BLaER1 treated with 17β-estradiol and CSF1 and Interleukin-3, amounts not matched to agents 10 nM and 100 nM (cell line): ENCODE data around the gene VMO1.

Experiments
- H3K27ac ChIP-seq, 11 experiments: shearing (Covaris generic); formaldehyde crosslinking; 2 replicates each; pipeline ENCODE4 v1.8.1; 2022
- H3K27me3 ChIP-seq, 11 experiments: shearing (Covaris generic); formaldehyde crosslinking; 2 replicates each; pipeline ENCODE4 v1.8.1; 2022
- H3K36me3 ChIP-seq, 11 experiments: shearing (Covaris generic); formaldehyde crosslinking; 2 replicates each; pipeline ENCODE4 v1.8.1; 2022
- H3K4me1 ChIP-seq, 10 experiments: shearing (Covaris generic); formaldehyde crosslinking; 2 replicates each; pipeline ENCODE4 v1.8.1; 2022
- H3K4me2 ChIP-seq, 11 experiments: shearing (Covaris generic); formaldehyde crosslinking; 2 replicates each; pipeline ENCODE4 v1.8.1; 2022
- H3K4me3 ChIP-seq, 10 experiments: shearing (Covaris generic); formaldehyde crosslinking; 2 replicates each; pipeline ENCODE4 v1.8.1; 2022
- H3K9ac ChIP-seq, 11 experiments: shearing (Covaris generic); formaldehyde crosslinking; 2 replicates each; pipeline ENCODE4 v1.8.1; 2022
- H3K9me3 ChIP-seq, 11 experiments: shearing (Covaris generic); formaldehyde crosslinking; replicated peaks in 1 of 11; 2 replicates each; pipeline ENCODE4 v1.8.1; 2022
- H4K20me1 ChIP-seq, 11 experiments: shearing (Covaris generic); formaldehyde crosslinking; 2 replicates each; pipeline ENCODE4 v1.8.1; 2022
- Cebpa-rat ChIP-seq, 11 experiments: shearing (Covaris generic); IDR thresholded peaks; 2 replicates each; pipeline ENCODE4 v1.8.1; 2022

Gene VMO1

GRCh38 chr17:4764595-4764994 lies 21.6 kb downstream of the VMO1 start:
- Histone ChIP-seq H3K27me3 (no peaks in the 10 kb centered on the region), H3K9ac (peak overlapping the region in 6 of 11 experiments; percentile 34 to 94 (median 80); a peak in 9 of 22 replicates), H3K4me2 (peak overlapping the region; percentile 24 to 89 (median 75)), H3K9me3 (no peaks in the 10 kb centered on the region), H3K27ac (peak overlapping the region in 9 of 11 experiments; percentile 8 to 98 (median 91); a peak in 16 of 22 replicates), H3K4me3 (no peak overlapping the region), H3K4me1 (peaks cover 24 to 91% (median 48%) of the 10 kb centered on the region in 10 experiments), H3K36me3 (no peaks in the 10 kb centered on the region), H4K20me1 (no peaks in the 10 kb centered on the region)
- TF ChIP-seq Cebpa-rat (IDR thresholded peaks at IDR 0.05) = no peak

DNA sequence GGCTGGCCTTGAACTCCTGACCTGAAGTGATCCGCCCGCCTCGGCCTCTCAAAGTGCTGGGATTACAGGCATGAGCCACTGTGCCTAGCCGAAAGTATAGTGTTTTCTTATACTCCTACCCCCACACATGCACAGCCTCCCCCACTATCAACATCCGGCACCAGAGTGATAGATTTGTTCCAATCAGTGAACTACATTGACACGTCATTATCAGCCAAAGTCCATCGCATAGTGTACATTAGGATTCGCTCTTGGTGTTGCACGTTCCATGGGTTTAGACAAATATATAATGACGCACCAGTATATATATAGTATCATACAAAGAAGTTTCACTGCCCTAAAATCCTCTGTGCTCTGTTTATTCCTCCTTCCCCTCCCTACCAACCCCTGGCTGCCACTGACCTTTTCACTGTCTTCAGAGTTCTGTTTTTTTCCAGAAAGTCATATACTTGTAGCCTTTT lies 26.4 kb downstream of the VMO1 start:
- TF ChIP-seq Cebpa-rat (IDR thresholded peaks at IDR 0.05) = no peak
- no peak overlapping the region for H3K4me3 ChIP-seq
- H3K36me3 ChIP-seq = no peaks in the 10 kb centered on the region
- H3K9ac ChIP-seq = no peak overlapping the region
- no peaks in the 10 kb centered on the region for H3K27me3 ChIP-seq
- no peaks in the 10 kb centered on the region for H3K9me3 ChIP-seq
- no peaks in the 10 kb centered on the region for H4K20me1 ChIP-seq
- H3K4me2 ChIP-seq = peak overlapping the region in 3 of 11 experiments; percentile 18 to 71 (median 32); a peak in 5 of 22 replicates
- peak overlapping the region in 3 of 11 experiments; percentile 38 to 47 (median 42); a peak in 5 of 22 replicates for H3K27ac ChIP-seq
- H3K4me1 ChIP-seq = peaks cover 9 to 66% (median 15%) of the 10 kb centered on the region in 10 experiments

GRCh38 chr17:4753392-4753791 lies 32.8 kb downstream of the VMO1 start:
- Histone ChIP-seq H3K4me3 (no peak overlapping the region), H3K4me2 (no peak overlapping the region), H3K9me3 (no peaks in the 10 kb centered on the region), H4K20me1 (no peaks in the 10 kb centered on the region), H3K9ac (no peak overlapping the region), H3K27me3 (no peaks in the 10 kb centered on the region), H3K4me1 (peaks cover 20 to 49% (median 29%) of the 10 kb centered on the region in 10 experiments), H3K36me3 (no peaks in the 10 kb centered on the region), H3K27ac (no peak overlapping the region)
- no peak for TF ChIP-seq Cebpa-rat (IDR thresholded peaks at IDR 0.05)

- Histone ChIP-seq H3K4me2 (0 out of 22 replicates have a peak overlapping the region, but pooled peaks of 1 of the 11 experiments have one; percentile 14), H3K4me1 (peaks cover 34 to 51% (median 43%) of the 10 kb centered on the region in 10 experiments), H3K9me3 (no peaks in the 10 kb centered on the region), H3K27ac (no peak overlapping the region), H3K4me3 (no peak overlapping the region), H3K9ac (no peak overlapping the region), H3K27me3 (no peaks in the 10 kb centered on the region), H3K36me3 (no peaks in the 10 kb centered on the region), H4K20me1 (no peaks in the 10 kb centered on the region)
- no peak for TF ChIP-seq Cebpa-rat (IDR thresholded peaks at IDR 0.05)
Measured at GRCh38 chr17:4751932-4752331, 34.2 kb downstream of the VMO1 start.

DNA sequence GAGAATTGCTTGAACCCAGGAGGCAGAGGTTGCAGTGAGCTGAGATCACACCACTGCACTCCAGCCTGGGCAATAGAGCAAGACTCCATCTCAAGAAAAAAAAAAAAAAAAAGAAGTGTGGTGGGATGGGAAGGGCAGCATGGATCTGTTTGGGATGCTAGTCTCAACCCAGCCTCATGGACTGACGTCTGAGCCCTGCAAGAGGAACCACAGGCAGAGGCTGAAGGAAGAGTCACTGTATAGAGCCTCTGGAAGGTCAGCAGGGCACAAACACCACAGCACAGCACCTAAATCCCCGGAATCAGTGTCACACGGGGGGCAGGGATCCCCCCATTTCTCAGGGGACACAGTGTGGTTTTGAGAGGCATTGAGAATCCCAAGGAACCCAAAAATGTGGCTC lies 35.6 kb downstream of the VMO1 start:
- H3K36me3 ChIP-seq = no peaks in the 10 kb centered on the region
- H3K27ac ChIP-seq = peak overlapping the region in 5 of 11 experiments; percentile 22 to 62 (median 43); a peak in 6 of 22 replicates
- H3K9ac ChIP-seq = peak overlapping the region in 6 of 11 experiments; percentile 26 to 57 (median 45); a peak in 9 of 22 replicates
- H3K9me3 ChIP-seq = no peaks in the 10 kb centered on the region
- peak overlapping the region; percentile 48 to 92 (median 71) for H3K4me2 ChIP-seq
- no peaks in the 10 kb centered on the region for H4K20me1 ChIP-seq
- peaks cover 42 to 60% (median 52%) of the 10 kb centered on the region in 10 experiments for H3K4me1 ChIP-seq
- H3K4me3 ChIP-seq = no peak overlapping the region; a peak in 1 of 20 replicates
- TF ChIP-seq Cebpa-rat (IDR thresholded peaks at IDR 0.05) = no peak
- no peaks in the 10 kb centered on the region for H3K27me3 ChIP-seq

DNA sequence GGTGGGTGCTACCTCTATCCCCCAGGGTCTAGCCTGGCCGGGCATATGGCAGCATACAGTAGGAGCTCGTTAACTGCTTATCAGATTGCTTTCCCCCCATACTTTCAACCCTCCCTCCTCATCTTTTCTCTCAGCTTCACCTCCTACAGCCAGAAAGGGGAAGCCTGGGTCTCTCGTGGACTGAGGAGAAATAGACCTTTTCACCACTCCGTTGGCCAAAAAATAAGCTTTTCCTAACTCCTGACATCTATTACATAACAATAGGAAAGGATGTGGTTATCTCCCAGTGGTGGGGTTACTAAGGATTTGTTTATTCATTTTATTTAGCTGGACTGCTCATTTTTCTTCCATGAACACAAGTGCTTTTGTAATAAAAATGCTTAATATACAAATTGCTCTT lies 37.5 kb downstream of the VMO1 start:
- Histone ChIP-seq H3K27ac (peak overlapping the region in 10 of 11 experiments; percentile 13 to 86 (median 62); a peak in 18 of 22 replicates), H3K27me3 (no peaks in the 10 kb centered on the region), H3K4me1 (peaks cover 42 to 66% (median 57%) of the 10 kb centered on the region in 10 experiments), H3K9ac (peak overlapping the region in 6 of 11 experiments; percentile 28 to 74 (median 60); a peak in 10 of 22 replicates), H4K20me1 (no peaks in the 10 kb centered on the region), H3K36me3 (no peaks in the 10 kb centered on the region; a peak in 1 of 22 replicates), H3K9me3 (no peaks in the 10 kb centered on the region), H3K4me3 (0 out of 20 replicates have a peak overlapping the region, but pooled peaks of 3 of the 10 experiments have one; percentile 26 to 51 (median 42)), H3K4me2 (peak overlapping the region; percentile 71 to 95 (median 85))
- no peak for TF ChIP-seq Cebpa-rat (IDR thresholded peaks at IDR 0.05)

DNA sequence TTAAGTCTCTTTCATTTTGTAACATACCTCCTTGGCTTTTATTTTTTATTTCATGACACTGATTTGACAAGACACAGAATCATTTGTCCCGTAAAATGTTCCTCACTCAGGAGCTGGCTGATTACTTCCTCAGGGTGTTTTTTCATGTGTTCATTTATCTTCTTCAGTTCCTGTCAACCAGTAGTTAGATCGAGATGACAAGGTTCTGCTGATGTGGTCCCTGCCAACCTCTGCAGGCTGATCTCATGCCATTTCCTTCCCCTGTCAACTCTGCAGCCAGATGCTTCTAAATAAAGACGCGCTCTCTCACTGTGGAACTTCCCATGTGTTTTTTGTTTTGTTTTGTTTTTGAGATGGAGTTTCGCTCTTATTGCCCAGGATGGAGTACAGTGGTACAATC lies 38.3 kb downstream of the VMO1 start:
- Histone ChIP-seq H3K4me3 (peak overlapping the region in 7 of 10 experiments; percentile 12 to 51 (median 31); a peak in 7 of 20 replicates), H3K27me3 (peaks cover 0 to 5% (median 0%) of the 10 kb centered on the region in 11 experiments; a peak in 6 of 22 replicates), H4K20me1 (no peaks in the 10 kb centered on the region), H3K4me2 (peak overlapping the region; percentile 71 to 95 (median 85)), H3K9me3 (no peaks in the 10 kb centered on the region), H3K9ac (peak overlapping the region in 8 of 11 experiments; percentile 28 to 74 (median 50); a peak in 13 of 22 replicates), H3K36me3 (no peaks in the 10 kb centered on the region; a peak in 1 of 22 replicates), H3K27ac (peak overlapping the region in 9 of 11 experiments; percentile 41 to 86 (median 67); a peak in 18 of 22 replicates), H3K4me1 (peaks cover 48 to 71% (median 63%) of the 10 kb centered on the region in 10 experiments)
- no peak for TF ChIP-seq Cebpa-rat (IDR thresholded peaks at IDR 0.05)

- H3K4me3 ChIP-seq = no peak overlapping the region
- peaks cover 17 to 30% (median 26%) of the 10 kb centered on the region in 11 experiments for H3K27me3 ChIP-seq
- peaks cover 49 to 82% (median 60%) of the 10 kb centered on the region in 10 experiments for H3K4me1 ChIP-seq
- no peak for TF ChIP-seq Cebpa-rat (IDR thresholded peaks at IDR 0.05)
- no peaks in the 10 kb centered on the region for H3K9me3 ChIP-seq
- H3K27ac ChIP-seq = no peak overlapping the region; a peak in 1 of 22 replicates
- H3K4me2 ChIP-seq = peak overlapping the region in 4 of 11 experiments; percentile 1 to 32 (median 6); a peak in 5 of 22 replicates
- H4K20me1 ChIP-seq = peaks cover 0 to 6% (median 0%) of the 10 kb centered on the region in 11 experiments; a peak in 3 of 22 replicates
- H3K9ac ChIP-seq = no peak overlapping the region
- no peaks in the 10 kb centered on the region; a peak in 1 of 22 replicates for H3K36me3 ChIP-seq
Measured at GRCh38 chr17:4744999-4745969, 40.9 kb downstream of the VMO1 start.
